Measurements from ENCODE around the gene SEL1L2.

GRCh38 chr20:13991311-13991710, 897 bp upstream of the SEL1L2 start:
- TF ChIP-seq POLR2A (IDR thresholded peaks at IDR 0.05; ENCODE audit: low read depth, low read length) (no peak), TAF1 (IDR thresholded peaks at IDR 0.05; ENCODE audit: low read depth, low read length) (no peak), SPI1 (IDR thresholded peaks at IDR 0.05; ENCODE audit: low read depth, low read length) (no peak), PAX5 (IDR thresholded peaks at IDR 0.05; ENCODE audit: insufficient read depth, low read length, severe bottlenecking) (no peak)
